ENCODE measurements around the gene MSL3.

DNA sequence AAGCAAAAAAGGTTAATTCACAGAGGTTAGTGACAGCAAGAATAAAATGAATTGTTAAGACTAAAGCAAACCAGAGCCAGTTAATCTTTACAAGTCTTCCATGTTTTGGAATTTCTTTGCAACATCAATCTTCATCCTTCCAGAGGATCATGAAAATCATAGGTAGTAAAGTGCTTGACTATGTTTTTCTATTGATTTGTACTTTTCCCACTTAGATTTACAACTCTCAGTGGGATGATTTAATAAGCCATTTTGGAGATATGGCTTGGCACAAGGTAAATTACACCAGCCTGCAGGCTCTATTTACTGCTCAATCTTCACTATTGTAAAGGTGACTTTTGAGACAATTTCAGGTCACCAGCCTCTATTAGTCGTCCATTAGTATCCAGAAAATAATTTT lies 26.5 kb downstream of the MSL3 start:
- TF ChIP-seq, protein P1, sequence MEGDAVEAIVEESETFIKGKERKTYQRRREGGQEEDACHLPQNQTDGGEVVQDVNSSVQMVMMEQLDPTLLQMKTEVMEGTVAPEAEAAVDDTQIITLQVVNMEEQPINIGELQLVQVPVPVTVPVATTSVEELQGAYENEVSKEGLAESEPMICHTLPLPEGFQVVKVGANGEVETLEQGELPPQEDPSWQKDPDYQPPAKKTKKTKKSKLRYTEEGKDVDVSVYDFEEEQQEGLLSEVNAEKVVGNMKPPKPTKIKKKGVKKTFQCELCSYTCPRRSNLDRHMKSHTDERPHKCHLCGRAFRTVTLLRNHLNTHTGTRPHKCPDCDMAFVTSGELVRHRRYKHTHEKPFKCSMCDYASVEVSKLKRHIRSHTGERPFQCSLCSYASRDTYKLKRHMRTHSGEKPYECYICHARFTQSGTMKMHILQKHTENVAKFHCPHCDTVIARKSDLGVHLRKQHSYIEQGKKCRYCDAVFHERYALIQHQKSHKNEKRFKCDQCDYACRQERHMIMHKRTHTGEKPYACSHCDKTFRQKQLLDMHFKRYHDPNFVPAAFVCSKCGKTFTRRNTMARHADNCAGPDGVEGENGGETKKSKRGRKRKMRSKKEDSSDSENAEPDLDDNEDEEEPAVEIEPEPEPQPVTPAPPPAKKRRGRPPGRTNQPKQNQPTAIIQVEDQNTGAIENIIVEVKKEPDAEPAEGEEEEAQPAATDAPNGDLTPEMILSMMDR (IDR thresholded peaks at IDR 0.05) = no peak
- TF ChIP-seq ZFX (IDR thresholded peaks at IDR 0.05; ENCODE audit: borderline replicate concordance) = no peak

Data from 22Rv1 (cell line).